ENCODE data around the gene HMCN1. TPM values are rescaled to one million over a fixed set of nuclear protein-coding genes. Genes with fewer than 3 reads are reported as not detected.

The HMCN1 gene
- total RNA-seq, 1 experiment from 2014 or later: 0.23 TPM

- CTCF ChIA-PET: no interaction called here
- DNase-seq (ENCODE audit: low read depth, low spot score) (no peak), ATAC-seq (no peak)
- intact Hi-C loops (cut with micrococcal nuclease; ENCODE audit: unreplicated experiment) (no loop called here), in situ Hi-C loops (cut with HindIII; ENCODE audit: low pct_unique_long_range_greater_than_20kb, low sequenced_read_pairs) (no loop called here)
- no TSS peak for BruUV-seq (replicated peaks)
- no peaks in the 10 kb centered on the region for H3K36me3 ChIP-seq (ENCODE audit: control insufficient read depth, insufficient read depth, low read length)
- H3K27ac ChIP-seq (ENCODE audit: low read length): no peak overlapping the region
- no peak for TF ChIP-seq REST (IDR thresholded peaks at IDR 0.05; ENCODE audit: insufficient read depth in 1 of 2, low read depth in 2 of 2, low read length in 1 of 2)
- H3K4me1 ChIP-seq (ENCODE audit: control insufficient read depth, insufficient read depth, low read length): no peaks in the 10 kb centered on the region
- no peaks in the 10 kb centered on the region for H3K27me3 ChIP-seq (ENCODE audit: control insufficient read depth, insufficient read depth, low read length)
- POLR2A ChIA-PET: no interaction called here
- no peak overlapping the region for H3K4me3 ChIP-seq (ENCODE audit: low read depth in 2 of 2, low read length in 2 of 2)
- H3K9me3 ChIP-seq (ENCODE audit: control insufficient read depth, insufficient read depth, low read depth, low read length): no peaks in the 10 kb centered on the region
Observed at GRCh38 chr1:186239171-186239570, 505.0 kb downstream of the HMCN1 start.

- in situ Hi-C loops (cut with HindIII; ENCODE audit: low pct_unique_long_range_greater_than_20kb, low sequenced_read_pairs): no loop called here
- H3K4me3 ChIP-seq (ENCODE audit: low read depth in 2 of 2, low read length in 2 of 2): no peak overlapping the region
- no peaks in the 10 kb centered on the region for H3K27me3 ChIP-seq (ENCODE audit: control insufficient read depth, insufficient read depth, low read length)
- H3K4me1 ChIP-seq (ENCODE audit: control insufficient read depth, insufficient read depth, low read length): no peaks in the 10 kb centered on the region
- no peaks in the 10 kb centered on the region for H3K9me3 ChIP-seq (ENCODE audit: control insufficient read depth, insufficient read depth, low read depth, low read length)
- no TSS peak for BruUV-seq (replicated peaks)
- no peaks in the 10 kb centered on the region for H3K36me3 ChIP-seq (ENCODE audit: control insufficient read depth, insufficient read depth, low read length)
- no peak overlapping the region for H3K27ac ChIP-seq (ENCODE audit: low read length)
- ChIA-PET POLR2A (no interaction called here), CTCF (interaction anchor here (0.7 kb wide), 1 partner anchor 791 kb away, joined by 4 read pairs; no protein-coding TSS in a partner anchor)
- DNase-seq (ENCODE audit: low read depth, low spot score) (no peak), ATAC-seq (no peak)
- intact Hi-C loops (cut with micrococcal nuclease; ENCODE audit: unreplicated experiment): no loop called here
- TF ChIP-seq CTCF (IDR thresholded peaks at IDR 0.05) (no peak), SIN3A (IDR thresholded peaks at IDR 0.05; ENCODE audit: borderline replicate concordance, insufficient read depth, low read depth, low read length) (no peak), REST (IDR thresholded peaks at IDR 0.05; ENCODE audit: insufficient read depth in 1 of 2, low read depth in 2 of 2, low read length in 1 of 2) (no peak), POLR2AphosphoS5 (IDR thresholded peaks at IDR 0.05; ENCODE audit: low read depth, low read length) (no peak), TCF7L2 (IDR thresholded peaks at IDR 0.05; ENCODE audit: low read depth, low read length) (no peak)
Observed at GRCh38 chr1:186240436-186240835, 506.2 kb downstream of the HMCN1 start.

Measured in Panc1 (cell line).